Measurements from ENCODE around the gene PRDM8.
"Not testable (repeated sequence)": the region's sequence is repeated elsewhere in the genome, so short reads cannot be mapped to it uniquely, and the experiment has no call there.

The PRDM8 gene

DNA sequence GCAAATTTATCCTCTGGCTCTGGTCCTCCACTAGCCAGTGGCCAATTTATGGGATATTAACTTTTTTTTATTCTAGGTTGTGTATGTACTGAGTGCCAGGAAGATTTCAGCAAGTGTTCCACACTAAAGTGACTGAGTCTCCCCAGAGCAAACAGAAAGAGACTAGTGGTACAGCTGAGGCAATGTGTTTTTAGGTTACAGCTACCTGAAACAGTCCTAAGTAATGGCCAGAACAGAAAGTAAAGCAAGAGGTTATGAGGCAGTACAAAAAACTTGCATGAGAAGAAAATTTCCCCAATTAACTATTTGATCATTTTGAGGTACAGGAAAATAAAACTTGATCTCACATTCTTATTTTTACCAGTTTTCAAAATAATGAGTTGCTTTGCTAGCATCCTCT is 31.2 kb downstream of the PRDM8 start:
- DNase-seq (ENCODE audit: low read depth in 2 of 2), result no peak

DNA sequence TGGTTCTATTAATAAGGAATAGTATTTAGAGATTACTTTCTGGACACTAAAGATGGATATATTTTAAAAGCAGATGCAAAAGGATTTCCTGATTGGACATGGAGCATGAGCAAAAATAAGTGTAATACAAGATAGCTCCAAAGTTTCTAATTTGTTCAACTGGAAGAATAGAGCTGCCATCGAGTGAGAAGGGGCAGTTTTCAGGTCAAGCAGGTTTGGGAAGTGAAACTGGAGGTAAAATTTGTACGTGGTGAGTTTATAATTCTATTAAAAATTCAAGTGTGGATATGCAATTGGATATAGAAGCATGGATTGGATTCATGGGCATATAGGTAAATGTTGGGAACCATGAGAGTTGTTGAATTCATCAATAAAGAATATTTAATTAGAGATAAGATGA is 31.8 kb downstream of the PRDM8 start:
- DNase-seq (ENCODE audit: low read depth in 2 of 2), result no peak

DNA sequence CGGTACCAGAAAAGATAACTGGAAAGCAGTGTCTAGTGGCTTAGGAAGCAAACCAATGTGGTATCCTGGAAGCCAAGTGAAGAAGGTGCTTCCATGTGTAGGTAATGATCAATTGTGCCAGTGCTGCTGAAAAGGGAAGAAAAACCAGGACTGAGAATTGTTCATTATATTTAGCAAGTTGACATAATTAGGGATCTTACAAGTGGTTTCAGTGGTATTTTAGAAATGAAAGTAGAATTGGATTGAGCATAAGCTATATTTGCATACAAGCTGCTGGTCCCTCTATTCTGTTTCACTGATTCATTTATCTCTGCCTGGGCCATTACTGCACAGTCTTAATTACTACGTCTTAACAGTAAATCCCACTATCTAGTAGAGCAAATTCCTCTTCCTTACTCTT is 32.3 kb downstream of the PRDM8 start:
- no peak for DNase-seq (ENCODE audit: low read depth in 2 of 2)

DNA sequence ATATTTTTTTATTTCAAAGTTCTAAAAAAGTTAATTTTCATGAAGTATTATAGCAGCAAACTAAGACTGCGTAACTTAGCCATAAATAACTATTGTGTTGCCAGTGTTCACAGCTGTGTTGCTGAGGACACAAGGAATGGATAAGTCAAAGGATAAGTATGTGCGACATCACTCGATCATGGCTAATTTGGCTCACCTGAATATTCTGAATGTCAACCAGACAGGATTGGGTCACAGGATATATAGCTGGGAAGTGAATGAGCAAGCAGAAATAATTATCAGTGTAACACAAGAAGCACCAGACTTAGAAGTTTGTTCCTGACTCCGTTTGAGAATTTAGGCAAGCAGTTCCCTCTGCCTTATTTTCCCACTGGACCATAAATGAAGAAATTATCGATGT is 33.9 kb downstream of the PRDM8 start:
- no peak for DNase-seq (ENCODE audit: low read depth in 2 of 2)

DNA sequence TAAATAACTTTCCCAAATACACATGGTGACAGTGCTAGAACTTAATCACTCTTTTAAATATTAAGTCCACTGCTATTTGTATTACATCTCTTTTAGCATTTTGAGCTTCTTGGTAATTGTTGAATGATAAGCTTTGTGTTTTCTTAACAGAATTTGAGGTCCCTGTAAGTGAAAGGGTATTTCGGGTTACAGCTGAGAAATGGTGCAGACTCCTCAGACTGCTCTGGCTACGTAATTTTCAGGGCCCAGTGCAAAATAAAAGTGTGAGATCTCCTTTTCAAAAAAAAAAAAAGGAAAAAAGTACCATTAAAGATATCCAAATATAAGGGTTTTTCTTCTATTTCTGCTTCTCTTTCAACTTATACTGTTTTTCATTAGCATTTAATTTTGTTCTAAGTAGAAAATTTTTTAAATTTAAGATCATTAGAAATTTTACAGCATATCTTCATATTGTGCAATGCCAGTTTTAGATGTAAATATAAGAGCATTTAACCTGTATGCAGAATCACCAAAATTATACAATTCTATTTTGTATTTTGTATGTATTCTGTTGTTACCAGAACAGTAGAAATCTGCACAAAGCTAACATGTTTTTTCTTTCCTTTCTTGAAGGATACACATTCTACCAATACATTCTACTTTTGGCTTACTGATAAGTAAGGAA is 35.5 kb downstream of the PRDM8 start:
- no peak for DNase-seq (ENCODE audit: low read depth in 2 of 2)

- no peak for DNase-seq (ENCODE audit: low read depth in 2 of 2)
Measured at GRCh38 chr4:80233390-80233789, 36.1 kb downstream of the PRDM8 start.

GRCh38 chr4:80235451-80235850 is 38.1 kb downstream of the PRDM8 start:
- DNase-seq (ENCODE audit: low read depth in 2 of 2), result no peak

DNA sequence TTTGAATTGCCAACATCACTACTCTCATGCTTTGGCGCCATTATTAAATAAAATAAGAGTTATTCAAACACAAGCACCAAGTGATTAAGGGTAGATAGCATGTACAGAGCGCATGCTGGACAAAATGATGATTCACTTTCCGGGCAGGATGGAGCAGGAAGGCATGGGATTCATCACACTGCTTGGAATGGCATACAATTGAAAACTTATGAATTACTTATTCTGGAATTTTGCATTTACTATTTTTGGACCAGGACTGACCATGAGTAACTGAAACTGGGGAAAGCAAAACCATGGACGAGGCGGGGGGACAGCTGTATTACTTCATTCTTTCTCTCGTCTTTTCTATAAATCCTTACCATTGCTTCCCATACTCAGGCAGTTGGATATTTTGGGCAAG is 40.7 kb downstream of the PRDM8 start:
- DNase-seq (ENCODE audit: low read depth in 2 of 2), result no peak

DNA sequence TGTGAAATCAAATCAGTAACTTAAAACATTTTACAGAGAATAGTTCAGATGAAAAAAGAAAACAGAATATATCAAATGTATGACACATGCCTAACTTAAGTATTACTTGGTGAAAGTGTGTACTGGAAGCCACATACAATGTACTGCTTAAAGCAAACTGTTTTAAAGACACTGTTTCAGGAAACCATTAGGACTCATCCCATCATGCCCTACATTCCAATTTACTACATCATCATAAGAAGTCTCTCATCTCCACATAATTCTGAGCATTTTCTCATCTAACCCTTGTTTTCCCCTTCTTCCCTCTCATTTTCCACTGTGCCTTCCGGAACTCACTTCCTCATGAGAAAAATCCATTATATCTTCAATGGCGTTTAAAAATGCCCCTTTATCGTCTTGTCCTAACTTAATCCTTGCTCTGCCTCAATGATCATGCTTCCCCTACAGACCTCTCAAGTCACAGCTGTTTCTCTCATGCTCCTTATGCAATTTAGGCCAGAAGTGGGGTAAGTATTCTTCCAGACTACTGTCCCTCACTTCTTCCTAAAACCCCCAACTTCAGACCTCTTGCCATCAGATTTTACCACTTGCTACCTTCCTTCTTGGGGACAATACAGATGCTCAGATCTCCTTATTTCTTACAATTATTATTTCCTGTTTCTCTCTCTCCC is 42.3 kb downstream of the PRDM8 start:
- no peak for DNase-seq (ENCODE audit: low read depth in 2 of 2)

- DNase-seq (ENCODE audit: low read depth in 2 of 2), result no peak
Measured at GRCh38 chr4:80240976-80241375, 43.7 kb downstream of the PRDM8 start.

DNA sequence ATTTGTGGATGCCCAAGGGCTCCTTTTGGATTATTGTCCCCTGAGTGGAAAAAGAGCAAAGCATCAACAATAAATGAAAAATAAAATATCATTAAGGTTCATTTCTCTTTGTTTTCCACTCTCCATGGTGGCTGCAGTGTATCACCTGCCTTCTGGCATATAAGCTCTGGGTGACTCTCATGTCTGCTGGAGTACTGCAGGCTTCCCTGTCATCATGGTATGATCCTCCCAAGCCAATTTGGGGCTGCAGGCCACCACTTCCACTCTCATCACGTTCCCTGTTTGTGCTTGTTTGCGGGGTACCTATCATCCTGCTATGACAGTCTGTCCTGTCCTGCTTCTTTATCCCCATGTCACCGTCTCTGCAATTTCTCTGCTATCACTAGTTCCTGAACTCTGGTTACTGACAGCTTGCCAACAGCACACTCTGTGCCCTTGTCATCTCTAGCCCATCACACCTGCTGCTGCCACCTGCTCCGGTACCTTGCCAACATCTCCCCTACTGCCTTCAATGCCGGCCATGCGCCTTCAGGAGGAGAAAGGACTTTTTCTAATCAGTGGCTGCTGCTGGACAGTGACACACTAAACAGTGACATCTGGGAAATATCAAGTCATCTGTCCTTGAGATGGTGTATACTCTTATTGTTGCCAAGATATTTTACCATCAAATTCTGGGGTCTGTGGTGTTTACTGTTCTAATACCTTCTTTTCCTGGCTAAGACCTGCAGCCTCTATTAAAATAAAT is 46.1 kb downstream of the PRDM8 start:
- DNase-seq (ENCODE audit: low read depth in 2 of 2), result no peak

DNA sequence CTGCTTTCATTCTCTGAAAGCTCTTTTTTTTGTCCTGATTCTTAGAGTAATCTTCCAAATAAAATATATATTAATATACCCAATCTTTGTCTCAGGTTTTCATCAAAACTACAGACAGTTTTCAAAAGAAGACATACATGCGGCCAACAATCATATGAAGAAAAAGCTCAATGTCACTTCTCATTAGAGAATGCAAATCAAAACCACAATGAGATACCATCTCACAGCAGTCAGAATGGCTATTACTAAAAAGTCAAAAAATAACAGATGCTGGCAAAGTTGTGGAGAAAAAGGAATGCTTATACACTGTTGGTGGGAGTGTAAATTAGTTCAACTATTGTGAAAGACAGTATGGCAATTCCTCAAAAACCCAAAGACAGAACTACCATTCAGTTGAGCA is 50.2 kb downstream of the PRDM8 start:
- not testable (repeated sequence) for DNase-seq (ENCODE audit: low read depth in 2 of 2)

- DNase-seq (ENCODE audit: low read depth in 2 of 2), result no peak
Measured at GRCh38 chr4:80249144-80249543, 51.8 kb downstream of the PRDM8 start.

GRCh38 chr4:80252427-80252826 is 55.1 kb downstream of the PRDM8 start:
- no peak for DNase-seq (ENCODE audit: low read depth in 2 of 2)

DNA sequence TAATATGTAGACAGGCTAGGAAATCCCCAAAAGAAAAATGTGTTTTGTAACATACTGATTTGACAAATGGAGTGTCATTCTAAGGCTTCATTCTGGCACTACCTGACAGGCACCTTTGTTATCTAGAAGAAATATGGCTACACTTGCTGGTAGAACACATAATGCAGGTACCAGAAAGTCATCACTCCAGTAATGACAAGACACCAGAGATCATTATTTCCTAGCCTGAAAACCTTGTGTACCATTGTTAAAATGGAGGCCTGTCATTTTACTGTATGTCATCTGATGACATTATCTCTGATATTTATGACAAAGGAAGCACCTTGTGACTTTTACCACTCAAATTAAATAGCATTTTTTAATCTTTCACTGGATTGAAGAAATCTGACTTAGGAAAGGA is 55.6 kb downstream of the PRDM8 start:
- DNase-seq (ENCODE audit: low read depth in 2 of 2), result no peak

GRCh38 chr4:80253510-80253909 is 56.2 kb downstream of the PRDM8 start:
- no peak for DNase-seq (ENCODE audit: low read depth in 2 of 2)
